Ectodermal cell (in vitro differentiated cells): ENCODE measurements around the gene REELD1.

Experiments used
- H3K27ac ChIP-seq: 2 replicates; pipeline ENCODE4 v1.7.0; 2013; ENCODE audit warnings: mild to moderate bottlenecking, low read depth, low read length; ENCODE audit not compliant: insufficient read depth, poor library complexity, severe bottlenecking
- H3K27me3 ChIP-seq: 2 replicates; pipeline ENCODE4 v1.7.0; 2013; ENCODE audit warnings: mild to moderate bottlenecking, low read length; ENCODE audit not compliant: insufficient read depth, control insufficient read depth, poor library complexity, severe bottlenecking
- H3K36me3 ChIP-seq: one replicate; pipeline ENCODE4 v1.7.0; 2013; ENCODE audit warnings: low read length; ENCODE audit not compliant: control insufficient read depth, insufficient read depth
- H3K4me1 ChIP-seq: one replicate; pipeline ENCODE4 v1.7.0; 2013; ENCODE audit warnings: low read length; ENCODE audit not compliant: control insufficient read depth, insufficient read depth
- H3K4me3 ChIP-seq: 2 replicates; pipeline ENCODE4 v1.7.0; 2013; ENCODE audit warnings: low read depth, low read length, control low read depth; ENCODE audit not compliant: insufficient read depth
- H3K9me3 ChIP-seq: 2 replicates; pipeline ENCODE4 v1.7.0; 2013; ENCODE audit warnings: mild to moderate bottlenecking, low read length, moderate library complexity; ENCODE audit not compliant: control insufficient read depth
- WGBS, 2 experiments: methylation state at CpG; one replicate each; pipeline ENCODE4 v1.1.7; 2013; ENCODE audit warnings: missing lambda C conversion rate in 2 of 2; 5-methylcytosine and 5-hydroxymethylcytosine counted together

The REELD1 gene

GRCh38 chr4:146186041-146186440 lies 28.3 kb upstream of the REELD1 start:
- H3K9me3 ChIP-seq, result no peaks in the 10 kb centered on the region
- H3K27me3 ChIP-seq, result no peaks in the 10 kb centered on the region
- no peak overlapping the region for H3K27ac ChIP-seq
- 89 to 100% methylated on average over 3 of the region's 4 CpGs for WGBS, 2 experiments
- H3K4me3 ChIP-seq, result no peak overlapping the region
- H3K36me3 ChIP-seq, result peaks cover 13% of the 10 kb centered on the region
- H3K4me1 ChIP-seq, result no peaks in the 10 kb centered on the region

- WGBS, 2 experiments, result 93 to 95% methylated on average over 3 of the region's 3 CpGs
- Histone ChIP-seq H3K9me3 (no peaks in the 10 kb centered on the region), H3K4me3 (no peak overlapping the region), H3K4me1 (no peaks in the 10 kb centered on the region), H3K27me3 (no peaks in the 10 kb centered on the region), H3K27ac (no peak overlapping the region), H3K36me3 (peaks cover 13% of the 10 kb centered on the region)
Measured at GRCh38 chr4:146186596-146186995, 27.7 kb upstream of the REELD1 start.

- Histone ChIP-seq H3K4me1 (no peaks in the 10 kb centered on the region), H3K4me3 (no peak overlapping the region), H3K9me3 (no peaks in the 10 kb centered on the region), H3K36me3 (peaks cover 11% of the 10 kb centered on the region), H3K27ac (no peak overlapping the region), H3K27me3 (no peaks in the 10 kb centered on the region)
- 86 to 90% methylated on average over 1 to 2 of the region's 2 CpGs for WGBS, 2 experiments
Measured at GRCh38 chr4:146190456-146190855, 23.9 kb upstream of the REELD1 start.

- Histone ChIP-seq H3K4me3 (no peak overlapping the region), H3K27ac (no peak overlapping the region), H3K27me3 (no peaks in the 10 kb centered on the region), H3K36me3 (peaks cover 11% of the 10 kb centered on the region), H3K4me1 (no peaks in the 10 kb centered on the region), H3K9me3 (no peaks in the 10 kb centered on the region)
- 92 to 95% methylated on average over 9 of the region's 9 CpGs for WGBS, 2 experiments
Measured at GRCh38 chr4:146191766-146192458, 22.4 kb upstream of the REELD1 start.

- H3K27ac ChIP-seq, result no peak overlapping the region
- no peaks in the 10 kb centered on the region for H3K4me1 ChIP-seq
- no peaks in the 10 kb centered on the region for H3K9me3 ChIP-seq
- H3K36me3 ChIP-seq, result peaks cover 11% of the 10 kb centered on the region
- 96 to 97% methylated on average over 5 of the region's 5 CpGs for WGBS, 2 experiments
- no peak overlapping the region for H3K4me3 ChIP-seq
- H3K27me3 ChIP-seq, result no peaks in the 10 kb centered on the region
Measured at GRCh38 chr4:146193628-146194027, 20.7 kb upstream of the REELD1 start.

GRCh38 chr4:146194212-146194611 lies 20.1 kb upstream of the REELD1 start:
- Histone ChIP-seq H3K27me3 (no peaks in the 10 kb centered on the region), H3K27ac (no peak overlapping the region), H3K4me3 (no peak overlapping the region), H3K9me3 (no peaks in the 10 kb centered on the region), H3K36me3 (peaks cover 8% of the 10 kb centered on the region), H3K4me1 (no peaks in the 10 kb centered on the region)

- 63 to 84% methylated on average over 2 of the region's 2 CpGs for WGBS, 2 experiments
- Histone ChIP-seq H3K4me1 (no peaks in the 10 kb centered on the region), H3K27ac (no peak overlapping the region), H3K4me3 (no peak overlapping the region), H3K9me3 (no peaks in the 10 kb centered on the region), H3K27me3 (no peaks in the 10 kb centered on the region), H3K36me3 (no peaks in the 10 kb centered on the region)
Measured at GRCh38 chr4:146202665-146203064, 11.7 kb upstream of the REELD1 start.

GRCh38 chr4:146207410-146207809 lies 6.9 kb upstream of the REELD1 start:
- Histone ChIP-seq H3K9me3 (no peaks in the 10 kb centered on the region), H3K4me3 (no peak overlapping the region), H3K27ac (no peak overlapping the region), H3K4me1 (no peaks in the 10 kb centered on the region), H3K27me3 (no peaks in the 10 kb centered on the region), H3K36me3 (no peaks in the 10 kb centered on the region)
- 91 to 95% methylated on average over 5 of the region's 5 CpGs for whole genome bisulfite sequencing, 2 experiments

- Histone ChIP-seq H3K4me1 (no peaks in the 10 kb centered on the region), H3K36me3 (no peaks in the 10 kb centered on the region), H3K9me3 (no peaks in the 10 kb centered on the region), H3K27ac (no peak overlapping the region), H3K27me3 (no peaks in the 10 kb centered on the region), H3K4me3 (no peak overlapping the region)
- WGBS, 2 experiments, result 79 to 95% methylated on average over 2 of the region's 2 CpGs
Measured at GRCh38 chr4:146210890-146211289, 3.4 kb upstream of the REELD1 start.

- Histone ChIP-seq H3K9me3 (no peaks in the 10 kb centered on the region), H3K27me3 (no peaks in the 10 kb centered on the region), H3K36me3 (no peaks in the 10 kb centered on the region), H3K4me3 (no peak overlapping the region), H3K27ac (no peak overlapping the region), H3K4me1 (no peaks in the 10 kb centered on the region)
- 92 to 95% methylated on average over 7 of the region's 7 CpGs for WGBS, 2 experiments
Measured at GRCh38 chr4:146211440-146211839, 2.9 kb upstream of the REELD1 start.

- WGBS, 2 experiments, result 87 to 92% methylated on average over 9 of the region's 9 CpGs
- Histone ChIP-seq H3K4me3 (no peak overlapping the region), H3K27ac (no peak overlapping the region), H3K27me3 (no peaks in the 10 kb centered on the region), H3K4me1 (no peaks in the 10 kb centered on the region), H3K9me3 (no peaks in the 10 kb centered on the region), H3K36me3 (no peaks in the 10 kb centered on the region)
Measured at GRCh38 chr4:146212781-146213180, 1.6 kb upstream of the REELD1 start.
